Gastrocnemius medialis (tissue), 4 donors: ENCODE measurements around the gene KRT31. TPM values are rescaled to one million over a fixed set of nuclear protein-coding genes. Genes with fewer than 3 reads are reported as not detected.
A peak's percentile ranks its signal among the peaks of the same experiment; 100 is the strongest.

Source experiments
- ATAC-seq, 2 donors: fragments of 150-250 bp; one replicate each; pipeline ENCODE4 v1.9.1; 2016
- DNase-seq, 2 donors: peaks; one replicate each; pipeline ENCODE4 v3.0.0-alpha.2; 2019
- H3K27ac ChIP-seq, 4 donors: fragments of 200-600 bp; sonication (generic); 1 replicate in 1 of 4; 2 replicates in 3 of 4; pipeline ENCODE4 v1.5.1; 2016 to 2018; ENCODE audit warnings: mild to moderate bottlenecking in 2 of 4, moderate library complexity in 1 of 4
- H3K27me3 ChIP-seq, 3 donors: fragments of 200-600 bp; sonication (generic) in 2 of 3; 1 replicate in 1 of 3; 2 replicates in 2 of 3; pipeline versions ENCODE4 v1.5.1 to v1.6.0; 2016 to 2019; ENCODE audit warnings: mild to moderate bottlenecking in 1 of 3, moderate library complexity in 1 of 3
- H3K36me3 ChIP-seq, 2 donors: fragments of 200-600 bp; sonication (generic) in 1 of 2; one replicate each; pipeline ENCODE4 v1.5.1; 2017 to 2018
- H3K4me1 ChIP-seq, 2 donors: fragments of 200-600 bp; sonication (generic) in 1 of 2; one replicate each; pipeline ENCODE4 v1.5.1; 2016 to 2017; ENCODE audit warnings: mild to moderate bottlenecking in 2 of 2
- H3K4me3 ChIP-seq, 4 donors: fragments of 200-600 bp; sonication (generic) in 3 of 4; 1 replicate in 1 of 4; 2 replicates in 3 of 4; pipeline ENCODE4 v1.5.1; 2016 to 2019; ENCODE audit warnings: mild to moderate bottlenecking in 2 of 4
- H3K9me3 ChIP-seq, 3 donors: fragments of 200-600 bp; sonication (generic) in 2 of 3; 1 replicate in 1 of 3; 2 replicates in 2 of 3; pipeline ENCODE4 v1.5.1; 2016 to 2019
- CTCF ChIP-seq, 5 experiments: fragments of 450-650 bp in 3 of 5; fragments of 200-600 bp in 2 of 5; sonication (generic) in 2 of 5; IDR thresholded peaks in 4 of 5; conservative IDR thresholded peaks in 1 of 5; 1 replicate in 4 of 5; 2 replicates in 1 of 5; pipeline ENCODE4 v1.5.1; 2016 to 2019; ENCODE audit warnings: antibody characterized with exemption in 5 of 5, mild to moderate bottlenecking in 3 of 5, moderate library complexity in 3 of 5
- POLR2A ChIP-seq, 2 donors: fragments of 450-650 bp; IDR thresholded peaks; one replicate each; pipeline ENCODE4 v1.6.1; 2017; ENCODE audit warnings: antibody characterized with exemption in 2 of 2, mild to moderate bottlenecking in 2 of 2, moderate library complexity in 2 of 2
- in situ Hi-C, 4 donors: fragments of 200-750 bp; cut with MboI; loops; one replicate each; pipeline versions ENCODE4 v1.15.0 to v1.8.0; 2017; ENCODE audit warnings: low sequenced_read_pairs in 4 of 4
- intact Hi-C: fragments of 100-400 bp; cut with DNase I; formaldehyde crosslinking; loops from one replicate; pipeline ENCODE4 v1.15.1; 2023; ENCODE audit warnings: low total_unique reads
- total RNA-seq, 4 donors: library from RNA; depleted of rRNA; stranded (reverse); fragments of >200 nt; gene quantifications; one replicate each; pipeline versions ENCODE4 v1.1.0 to v1.2.3, GENCODE V29; 2016

The KRT31 gene
- total RNA-seq: 1 to 10 TPM in 1 of 4 donors, under 1 TPM in 3; 0.39 to 1.1 (median 0.62) TPM

GRCh38 chr17:41396996-41397660 lies at the start of gene KRT31:
TSS of gene KRT31 (minus strand) at chr17:41397608. CDS start at chr17:41397539, 69 bp downstream.
- no peaks in the 10 kb centered on the region for H3K36me3 ChIP-seq
- in situ Hi-C loops (no loop called here), intact Hi-C loops (no loop called here)
- H3K27ac ChIP-seq: no peak within 1 kb of the TSS
- no peaks in the 10 kb centered on the region for H3K9me3 ChIP-seq
- ATAC-seq (peak; percentile 46 to 66), DNase-seq (no peak)
- no peak for TF ChIP-seq CTCF (IDR thresholded peaks at IDR 0.05 in 4 of 5, conservative IDR thresholded peaks at IDR 0.05 in 1 of 5)
- no peak for TF ChIP-seq POLR2A (IDR thresholded peaks at IDR 0.05)
- peak within 1 kb of the TSS in 1 of 4 donors; percentile 36 for H3K4me3 ChIP-seq
- H3K4me1 ChIP-seq: peaks cover 0 to 11% of the 10 kb centered on the region in 2 donors
- H3K27me3 ChIP-seq: no peaks in the 10 kb centered on the region

- Histone ChIP-seq H3K36me3 (no peaks in the 10 kb centered on the region), H3K4me1 (no peaks in the 10 kb centered on the region), H3K4me3 (no peak overlapping the region), H3K27ac (no peak overlapping the region), H3K27me3 (no peaks in the 10 kb centered on the region), H3K9me3 (no peaks in the 10 kb centered on the region)
- DNase-seq (no peak), ATAC-seq (no peak)
- in situ Hi-C loops (no loop called here), intact Hi-C loops (no loop called here)
- TF ChIP-seq POLR2A (IDR thresholded peaks at IDR 0.05): no peak
- no peak for TF ChIP-seq CTCF (IDR thresholded peaks at IDR 0.05 in 4 of 5, conservative IDR thresholded peaks at IDR 0.05 in 1 of 5)
These were observed 49.4 kb upstream of the KRT31 start for GRCh38 chr17:41446806-41447205.

- no peaks in the 10 kb centered on the region for H3K27me3 ChIP-seq
- in situ Hi-C loops: no loop called here
- H3K4me1 ChIP-seq: no peaks in the 10 kb centered on the region
- DNase-seq: no peak
- intact Hi-C loops: no loop called here
- H3K36me3 ChIP-seq: no peaks in the 10 kb centered on the region
- no peak overlapping the region for H3K4me3 ChIP-seq
- H3K27ac ChIP-seq: no peak overlapping the region
- ATAC-seq: no peak
- no peaks in the 10 kb centered on the region for H3K9me3 ChIP-seq
- TF ChIP-seq POLR2A (IDR thresholded peaks at IDR 0.05) (no peak), CTCF (IDR thresholded peaks at IDR 0.05 in 4 of 5, conservative IDR thresholded peaks at IDR 0.05 in 1 of 5) (no peak)
These were observed 47.2 kb upstream of the KRT31 start for GRCh38 chr17:41444640-41445039.

- TF ChIP-seq CTCF (IDR thresholded peaks at IDR 0.05 in 4 of 5, conservative IDR thresholded peaks at IDR 0.05 in 1 of 5) (no peak), POLR2A (IDR thresholded peaks at IDR 0.05) (no peak)
- H3K9me3 ChIP-seq: no peaks in the 10 kb centered on the region
- H3K27ac ChIP-seq: no peak overlapping the region
- H3K4me1 ChIP-seq: no peaks in the 10 kb centered on the region
- intact Hi-C loops: no loop called here
- DNase-seq (no peak), ATAC-seq (no peak)
- H3K4me3 ChIP-seq: no peak overlapping the region
- in situ Hi-C loops: no loop called here
- no peaks in the 10 kb centered on the region for H3K27me3 ChIP-seq
- H3K36me3 ChIP-seq: no peaks in the 10 kb centered on the region
These were observed 46.8 kb upstream of the KRT31 start for GRCh38 chr17:41444186-41444585.

- no peak for DNase-seq
- Histone ChIP-seq H3K9me3 (no peaks in the 10 kb centered on the region), H3K4me3 (no peak overlapping the region), H3K36me3 (no peaks in the 10 kb centered on the region), H3K4me1 (no peaks in the 10 kb centered on the region), H3K27me3 (no peaks in the 10 kb centered on the region), H3K27ac (no peak overlapping the region)
- in situ Hi-C loops (no loop called here), intact Hi-C loops (no loop called here)
- TF ChIP-seq CTCF (IDR thresholded peaks at IDR 0.05 in 4 of 5, conservative IDR thresholded peaks at IDR 0.05 in 1 of 5) (no peak), POLR2A (IDR thresholded peaks at IDR 0.05) (no peak)
- no peak for ATAC-seq
These were observed 45.3 kb upstream of the KRT31 start for GRCh38 chr17:41442739-41443138.
